Ramos (cell line): ENCODE measurements around the gene AUTS2.

Experiments
- in situ Hi-C: fragments of 300-500 bp; cut with MboI; formaldehyde crosslinking; loops from one replicate; pipeline ENCODE4 v1.14.3; 2022; ENCODE audit warnings: low sequenced_read_pairs; ENCODE audit not compliant: unreplicated experiment

Gene AUTS2

DNA sequence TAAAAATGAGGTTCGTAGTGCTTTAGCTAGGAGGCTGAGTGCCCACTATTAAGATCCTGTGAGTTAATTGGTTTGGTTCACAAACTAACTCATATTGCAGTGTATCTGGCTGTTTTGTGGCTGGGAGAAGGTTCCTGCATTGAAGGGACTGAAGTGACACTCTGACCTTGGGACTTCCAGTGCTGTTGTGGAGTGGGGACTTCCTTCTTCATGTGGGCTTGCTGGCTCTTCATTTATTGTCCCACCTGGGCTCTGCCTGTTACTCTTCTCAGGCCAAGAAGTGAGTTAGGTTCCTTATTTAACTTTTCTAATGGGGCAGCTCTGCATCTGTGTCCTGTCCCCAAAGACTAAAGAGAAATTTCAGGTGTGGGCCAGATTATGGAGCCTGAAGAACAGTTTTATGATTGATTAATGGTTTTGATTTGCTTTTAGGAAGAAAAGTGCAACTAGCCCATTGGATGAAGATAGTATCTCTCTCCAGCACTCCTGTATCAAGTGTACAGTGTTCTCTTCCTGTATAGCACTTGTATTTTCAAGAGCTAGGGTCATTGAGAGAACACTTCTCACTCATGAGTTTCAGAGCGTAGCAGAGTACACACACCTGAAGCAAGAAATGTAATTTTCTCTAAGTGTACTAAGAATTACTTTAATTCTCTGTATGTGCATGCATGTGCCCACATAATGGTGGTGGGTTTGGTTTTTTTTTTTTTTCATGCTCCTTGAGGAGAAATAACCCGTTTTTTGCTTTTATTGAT is 54.8 kb downstream of the AUTS2 start:
- in situ Hi-C loops, result no loop called here

DNA sequence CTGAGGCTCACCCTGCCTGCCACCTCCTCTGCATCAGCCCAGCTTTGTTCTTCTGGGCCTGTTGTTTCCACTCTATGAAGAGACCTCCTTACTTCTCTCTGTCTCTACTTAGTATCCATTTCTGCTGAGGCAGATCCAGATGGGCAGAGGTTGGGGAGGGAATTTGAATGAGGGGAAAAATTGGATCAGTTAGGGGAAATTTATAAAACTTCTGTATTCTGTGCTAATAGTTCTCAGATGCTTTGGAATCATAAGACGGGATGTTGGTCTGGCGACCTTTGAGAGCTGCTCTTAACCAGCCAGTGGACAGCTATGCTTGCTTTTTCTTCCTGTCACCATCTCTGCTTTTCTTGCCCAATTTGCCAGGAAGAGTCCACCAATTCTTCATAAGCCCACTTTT is 55.5 kb downstream of the AUTS2 start:
- in situ Hi-C loops, result no loop called here

DNA sequence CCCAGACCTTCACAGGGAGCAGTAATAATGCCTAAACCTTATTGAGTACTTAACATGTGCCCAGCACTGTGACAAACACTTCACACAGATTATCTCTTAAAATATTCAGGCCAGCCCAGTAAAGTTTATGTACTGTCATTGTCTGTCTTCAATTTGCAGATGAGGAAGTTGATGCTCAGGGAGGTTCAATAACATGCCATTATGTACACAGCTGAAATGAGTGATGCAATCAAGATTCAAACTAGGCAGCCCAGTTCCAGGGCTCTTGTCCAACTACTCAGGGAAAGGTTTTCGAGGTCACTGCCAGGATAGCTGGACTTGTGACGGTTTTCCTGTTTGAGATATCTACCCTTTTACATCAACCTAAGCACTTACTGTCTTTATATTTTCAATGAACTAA is 56.1 kb downstream of the AUTS2 start:
- in situ Hi-C loops, result no loop called here

GRCh38 chr7:69654849-69655707 is 56.8 kb downstream of the AUTS2 start:
- in situ Hi-C loops, result no loop called here

DNA sequence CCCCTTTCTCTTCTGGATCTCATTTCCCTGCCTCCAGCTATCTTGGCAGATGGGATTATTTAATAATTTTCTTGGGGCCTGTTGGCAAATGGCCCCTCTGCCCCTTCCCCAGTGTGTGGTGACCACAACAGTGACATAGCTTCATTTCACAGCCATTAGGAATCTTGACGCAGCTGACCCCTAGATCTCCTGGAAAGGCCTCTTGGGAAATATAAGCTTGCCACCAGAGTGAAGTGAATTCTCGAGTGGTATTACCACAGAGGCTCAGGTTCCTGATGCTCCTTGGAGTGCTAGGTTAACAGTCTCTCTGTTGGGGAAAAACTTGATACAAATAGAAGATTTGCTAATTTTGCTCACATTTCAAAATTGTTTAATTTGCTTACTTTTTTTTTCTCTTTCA is 57.8 kb downstream of the AUTS2 start:
- in situ Hi-C loops, result no loop called here

- in situ Hi-C loops, result no loop called here
Measured at GRCh38 chr7:69656890-69657289, 58.6 kb downstream of the AUTS2 start.

GRCh38 chr7:69657331-69657730 is 59.1 kb downstream of the AUTS2 start:
- in situ Hi-C loops, result no loop called here

DNA sequence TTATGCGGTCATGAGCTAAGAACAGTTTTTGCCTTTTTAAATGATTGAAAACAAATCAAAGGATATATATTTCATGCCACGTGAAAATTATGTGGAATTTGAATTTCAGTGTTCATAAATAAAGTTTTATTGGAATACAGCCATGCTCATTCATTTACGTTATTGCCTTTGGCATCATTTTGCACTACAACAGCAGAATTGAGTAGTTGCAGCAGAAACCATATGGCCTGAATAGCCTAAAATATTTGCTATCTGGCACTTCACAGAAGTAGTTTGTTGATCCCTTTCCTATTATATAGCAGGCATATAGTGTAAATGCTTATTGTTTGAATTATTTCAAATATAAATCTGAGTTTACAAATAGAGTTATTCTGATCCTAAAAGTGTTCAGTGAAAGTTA is 59.7 kb downstream of the AUTS2 start:
- in situ Hi-C loops, result no loop called here

DNA sequence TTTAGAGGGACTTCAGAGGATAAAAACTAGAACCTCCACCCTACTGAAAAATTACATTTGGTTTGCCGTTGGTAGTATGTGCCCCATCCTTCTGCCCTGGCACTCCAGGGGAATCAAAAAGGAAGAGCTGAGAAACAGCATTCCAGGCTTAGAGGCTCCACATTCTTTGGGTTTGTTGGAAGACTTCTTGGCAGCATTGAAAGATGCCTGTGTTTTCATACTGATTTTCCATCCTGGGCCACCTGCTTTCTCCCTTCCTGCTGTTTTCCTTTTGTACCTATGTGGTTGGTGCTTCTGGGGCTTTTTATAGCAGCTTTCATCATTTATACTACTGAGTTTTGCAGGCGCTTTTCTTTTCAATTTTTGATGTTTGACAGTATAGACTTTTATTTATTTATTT is 61.7 kb downstream of the AUTS2 start:
- in situ Hi-C loops, result no loop called here

DNA sequence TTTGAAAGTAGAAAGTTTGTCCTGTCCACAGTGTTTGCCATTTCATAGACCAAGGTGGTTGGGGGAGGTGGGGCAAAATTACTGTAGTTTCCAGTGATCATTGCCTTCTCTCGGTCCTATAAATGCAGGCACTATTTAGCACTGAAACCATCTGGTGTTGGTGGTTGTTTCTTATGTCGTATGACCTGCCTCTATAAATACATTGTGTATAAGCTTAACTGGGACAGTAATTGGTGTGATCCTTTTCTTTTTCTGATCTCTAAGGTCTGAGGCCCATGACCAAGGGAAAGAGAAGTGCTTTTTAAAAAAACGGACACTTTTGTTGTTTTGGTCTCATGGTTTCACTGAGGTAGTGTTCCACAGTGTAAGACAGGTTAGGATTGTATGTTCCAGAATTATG is 63.1 kb downstream of the AUTS2 start:
- in situ Hi-C loops, result no loop called here

DNA sequence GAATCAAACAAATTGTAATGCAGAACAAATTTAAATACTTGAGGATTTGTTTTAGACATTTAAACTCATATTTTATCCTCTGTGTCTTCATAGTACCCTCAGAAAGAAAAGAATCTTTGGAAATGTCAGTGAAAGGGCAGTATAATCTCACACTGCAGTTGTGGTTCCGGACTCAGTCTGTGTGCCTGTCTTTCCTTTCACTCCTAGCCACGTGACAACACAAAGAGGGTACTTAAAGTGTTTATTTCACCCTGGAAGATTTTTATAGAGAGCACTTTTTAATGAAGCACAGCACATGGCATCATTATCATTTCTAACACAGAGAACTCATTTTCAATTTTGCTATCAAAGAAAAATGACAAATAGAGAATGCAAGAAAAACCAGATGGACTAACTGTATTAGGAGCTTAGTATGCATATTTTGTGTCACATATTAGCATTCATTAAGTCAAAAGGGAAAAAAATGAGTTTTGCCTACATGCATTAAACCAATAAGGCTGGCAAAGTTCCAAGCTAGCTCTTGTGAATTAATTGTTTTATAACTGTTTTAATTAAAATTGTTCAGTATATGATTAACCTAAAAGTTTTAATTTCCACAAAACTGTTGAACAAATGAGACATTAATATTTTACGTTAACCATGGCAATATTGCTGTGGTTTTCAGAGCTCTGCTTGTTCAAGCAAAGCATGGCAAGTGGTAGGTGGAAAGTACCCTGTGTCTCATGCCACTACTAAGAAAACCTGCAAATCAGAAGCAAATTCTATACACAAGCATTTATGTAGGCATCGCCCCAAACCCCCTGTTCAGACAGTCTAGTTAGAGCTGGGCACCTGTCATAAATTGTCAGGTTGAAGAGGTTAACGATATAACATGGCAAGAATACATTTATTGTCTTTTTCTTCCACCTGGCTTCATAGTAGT is 65.9 kb downstream of the AUTS2 start:
- in situ Hi-C loops, result no loop called here

GRCh38 chr7:69665369-69665768 is 67.1 kb downstream of the AUTS2 start:
- in situ Hi-C loops, result no loop called here

GRCh38 chr7:69668339-69668870 is 70.1 kb downstream of the AUTS2 start:
- in situ Hi-C loops, result no loop called here

GRCh38 chr7:69670701-69671100 is 72.4 kb downstream of the AUTS2 start:
- in situ Hi-C loops, result no loop called here

GRCh38 chr7:69673074-69673473 is 74.8 kb downstream of the AUTS2 start:
- in situ Hi-C loops, result no loop called here

DNA sequence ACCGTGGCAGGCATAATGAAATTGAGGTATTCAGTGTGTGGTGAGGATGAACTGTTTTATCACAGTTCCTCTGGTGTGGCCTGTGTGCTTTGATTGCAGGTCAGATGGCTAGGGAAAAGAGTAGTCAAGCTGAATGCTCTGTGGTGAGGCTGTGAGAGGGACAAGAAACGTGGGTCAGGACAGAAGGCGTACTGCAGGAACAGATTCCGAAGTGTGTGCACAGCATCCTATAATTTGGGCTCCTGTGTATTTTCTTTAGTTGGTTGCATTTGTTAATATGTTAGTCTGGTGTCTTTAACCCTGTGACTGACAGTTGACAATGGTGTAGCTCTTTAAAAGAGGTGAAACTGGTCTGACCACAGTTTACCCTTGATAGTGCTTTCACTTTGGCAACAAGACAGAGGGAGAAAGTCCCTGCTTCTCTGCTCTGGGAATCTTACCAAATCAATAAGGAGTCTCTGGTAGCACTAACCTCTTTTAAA is 76.5 kb downstream of the AUTS2 start:
- in situ Hi-C loops, result no loop called here

- in situ Hi-C loops, result no loop called here
Measured at GRCh38 chr7:69676247-69676646, 78.0 kb downstream of the AUTS2 start.

DNA sequence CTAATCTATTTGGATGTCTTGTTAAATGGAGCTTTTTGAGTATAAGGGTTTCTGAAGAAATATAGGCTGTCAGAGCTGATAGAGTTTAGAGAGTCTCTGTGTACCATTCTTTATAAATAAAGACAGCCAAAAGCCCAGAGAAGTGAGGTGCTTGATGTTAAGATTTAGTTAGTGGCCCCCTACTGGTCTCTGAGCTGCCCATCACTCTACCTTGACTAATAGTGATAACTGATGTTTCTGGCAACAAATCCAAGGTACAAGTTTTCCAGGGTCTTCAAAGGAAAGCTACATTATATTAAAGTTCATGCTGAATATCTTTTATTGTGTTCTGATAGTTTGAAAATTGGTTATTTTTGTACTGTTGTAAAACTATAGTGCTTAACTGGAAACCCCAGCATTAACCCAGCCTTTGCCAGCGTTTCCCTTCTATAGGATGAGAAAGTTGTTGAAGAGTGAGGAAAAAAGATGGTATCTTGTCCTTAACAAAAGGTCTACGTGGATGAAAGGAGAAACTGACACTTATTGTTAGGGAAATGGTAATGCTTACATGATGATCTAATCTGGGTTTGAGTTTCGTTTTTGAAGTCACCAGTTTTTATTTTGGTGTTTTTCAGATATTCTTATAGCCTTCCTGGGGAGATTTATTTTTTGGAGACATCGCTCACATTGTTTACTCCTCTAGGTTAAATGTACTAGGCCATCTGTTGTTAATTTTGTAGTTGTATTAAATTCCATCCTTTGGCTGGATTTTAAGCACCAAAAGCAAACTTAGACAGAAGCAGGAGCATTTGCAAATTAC is 79.0 kb downstream of the AUTS2 start:
- in situ Hi-C loops, result no loop called here

- in situ Hi-C loops, result no loop called here
Measured at GRCh38 chr7:69677881-69678493, 79.7 kb downstream of the AUTS2 start.
